HG02973 (cell line): ENCODE data around the gene JMJD8.

Source experiments
- ATAC-seq: cut with Tn5 transposase; IDR thresholded peaks from one replicate; pipeline ENCODE4 v1.9.1; 2021; ENCODE audit warnings: moderate library complexity; ENCODE audit not compliant: unreplicated experiment

The JMJD8 gene

DNA sequence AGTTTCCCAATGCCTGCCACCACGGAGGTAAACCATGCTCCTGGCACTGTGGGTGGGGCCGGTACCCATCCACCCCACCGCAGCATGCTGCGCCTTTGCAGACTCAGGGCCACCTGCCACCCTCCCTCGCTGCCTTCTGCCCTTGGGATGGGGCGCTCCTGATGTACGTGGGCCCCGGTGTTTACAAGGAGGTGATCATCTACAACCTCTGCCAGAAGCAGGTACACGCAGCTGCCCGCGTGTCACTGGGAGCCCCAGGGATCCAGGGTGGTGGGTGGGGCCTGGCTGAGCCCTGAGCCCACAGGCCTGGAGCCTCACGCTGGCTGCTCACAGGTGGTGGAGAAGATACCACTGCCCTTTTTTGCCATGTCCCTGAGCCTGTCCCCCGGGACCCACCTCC lies 17.6 kb downstream of the JMJD8 start:
- ATAC-seq = no peak

GRCh38 chr16:662597-662996 lies 21.5 kb downstream of the JMJD8 start:
- ATAC-seq = no peak

GRCh38 chr16:662095-662494 lies 22.0 kb downstream of the JMJD8 start:
- no peak for ATAC-seq

DNA sequence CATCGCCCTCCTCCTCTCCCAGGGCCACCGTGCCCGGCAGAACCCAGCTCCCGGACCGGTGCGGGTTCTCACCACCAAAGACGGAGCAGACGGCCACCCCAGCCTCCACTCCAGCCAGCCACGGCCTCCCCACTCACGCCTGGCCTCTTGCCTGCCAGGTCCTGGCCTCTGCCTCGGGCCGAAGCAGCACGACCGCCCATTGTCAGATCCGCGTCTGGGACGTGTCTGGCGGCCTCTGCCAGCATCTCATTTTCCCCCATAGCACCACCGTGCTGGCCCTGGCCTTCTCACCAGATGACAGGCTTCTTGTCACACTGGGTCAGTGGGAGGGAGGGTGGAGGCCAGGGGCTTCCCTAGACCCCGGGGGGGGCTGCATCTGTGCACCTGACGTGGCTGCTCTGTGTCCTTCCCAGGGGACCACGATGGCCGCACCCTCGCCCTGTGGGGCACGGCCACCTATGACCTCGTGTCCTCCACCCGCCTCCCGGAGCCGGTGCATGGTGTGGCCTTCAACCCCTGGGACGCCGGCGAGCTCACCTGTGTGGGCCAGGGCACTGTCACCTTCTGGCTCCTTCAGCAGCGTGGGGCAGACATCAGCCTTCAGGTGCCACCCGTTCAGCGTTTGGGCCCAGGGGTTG lies 22.8 kb downstream of the JMJD8 start:
- ATAC-seq = no peak

DNA sequence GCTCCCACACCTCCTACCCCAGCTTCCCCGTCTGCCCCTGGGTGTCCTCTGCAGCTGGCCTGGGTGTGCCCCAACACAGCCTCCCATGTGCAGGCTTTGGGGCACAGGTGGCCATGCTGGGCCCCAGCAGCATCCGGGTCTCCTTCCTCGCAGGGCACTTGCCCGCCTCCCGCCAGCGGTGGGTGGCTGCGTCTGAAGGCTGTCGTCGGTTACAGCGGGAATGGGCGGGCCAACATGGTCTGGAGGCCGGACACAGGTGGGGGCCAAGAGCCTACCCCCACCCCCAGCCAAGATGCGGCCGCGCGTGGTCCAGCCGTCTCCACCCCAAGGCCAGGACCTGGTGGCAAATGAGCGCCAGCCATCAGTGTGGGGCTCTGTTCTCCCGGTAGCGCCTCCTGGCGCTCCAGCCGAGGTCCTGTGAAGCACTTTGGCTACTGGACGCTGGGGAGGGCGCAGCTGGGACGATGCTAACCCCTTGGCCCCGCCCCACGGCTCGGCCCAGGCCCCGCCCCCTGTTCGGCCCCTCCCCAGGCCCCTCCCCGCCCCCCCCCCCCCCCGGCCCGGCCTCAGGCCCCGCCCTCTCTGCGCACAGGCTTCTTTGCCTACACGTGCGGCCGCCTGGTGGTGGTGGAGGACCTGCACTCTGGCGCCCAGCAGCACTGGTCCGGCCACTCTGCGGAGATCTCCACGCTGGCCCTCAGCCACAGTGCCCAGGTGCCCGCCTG lies 23.5 kb downstream of the JMJD8 start:
- ATAC-seq = no peak

- ATAC-seq = no peak
These were observed 24.0 kb downstream of the JMJD8 start for GRCh38 chr16:660132-660458.

- ATAC-seq = no peak
These were observed 24.5 kb downstream of the JMJD8 start for GRCh38 chr16:659618-660017.

- no peak for ATAC-seq
These were observed 25.2 kb downstream of the JMJD8 start for GRCh38 chr16:658679-659571.

DNA sequence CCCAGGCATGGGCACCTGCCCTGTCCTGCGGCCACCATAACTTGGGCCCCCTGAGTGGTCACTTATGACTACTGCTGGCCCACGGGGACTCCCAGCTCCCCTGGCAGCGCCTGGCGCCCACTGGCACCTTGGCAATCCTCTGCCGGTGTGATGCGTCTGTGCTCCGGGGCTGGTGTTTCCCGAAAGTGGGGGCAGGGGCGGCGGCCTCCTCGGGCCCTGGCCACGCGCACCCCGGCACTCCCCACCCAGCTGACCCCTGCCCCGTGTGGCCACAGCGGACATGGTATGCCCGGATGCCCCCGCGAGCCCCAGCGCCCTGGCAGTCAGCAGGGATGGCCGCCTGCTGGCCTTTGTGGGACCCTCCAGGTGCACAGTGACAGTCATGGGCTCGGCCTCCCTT lies 26.6 kb downstream of the JMJD8 start:
- no peak for ATAC-seq

DNA sequence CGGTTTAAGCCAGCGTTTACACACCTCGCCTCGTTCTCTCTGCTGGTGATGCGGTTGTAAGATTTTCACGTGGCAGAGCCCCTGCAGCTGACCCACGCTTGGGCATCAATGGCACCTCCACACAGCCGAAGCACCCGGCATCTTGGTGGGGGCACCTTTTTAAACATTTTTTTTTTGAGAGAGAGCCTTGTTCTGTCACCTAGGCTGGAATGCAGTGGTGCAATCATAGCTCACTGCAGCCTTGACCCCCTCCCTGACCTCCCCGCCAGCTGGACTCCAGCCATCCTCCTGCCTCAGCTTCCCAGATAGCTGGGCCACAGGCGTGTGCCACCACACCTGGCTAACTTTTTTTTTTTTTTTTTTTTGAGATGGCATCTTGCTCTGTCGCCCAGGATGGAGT lies 30.1 kb downstream of the JMJD8 start:
- no peak for ATAC-seq

GRCh38 chr16:652454-653305 lies 31.5 kb downstream of the JMJD8 start:
- no peak for ATAC-seq

GRCh38 chr16:651844-652243 lies 32.3 kb downstream of the JMJD8 start:
- no peak for ATAC-seq

DNA sequence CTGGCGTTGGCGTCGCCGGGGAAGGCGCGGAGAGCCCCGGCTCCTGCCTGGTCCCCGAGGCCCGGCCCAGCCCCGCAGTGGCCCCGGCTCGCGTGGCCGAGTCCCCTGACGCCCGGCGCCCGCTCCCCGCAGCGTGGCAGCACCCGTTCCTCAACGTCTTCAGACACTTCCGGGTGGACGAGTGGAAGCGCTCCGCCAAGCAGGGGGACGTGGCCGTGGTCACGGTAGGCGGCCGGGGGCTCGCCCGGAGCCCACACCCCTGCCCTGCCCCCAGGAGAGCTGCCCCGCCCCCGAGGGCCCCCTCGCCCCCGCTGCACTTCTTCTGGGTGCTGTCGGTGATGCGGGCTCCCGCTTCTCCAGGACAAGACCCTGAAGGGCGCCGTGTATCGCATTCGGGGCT lies 34.5 kb downstream of the JMJD8 start:
- peak; percentile 1 for ATAC-seq

DNA sequence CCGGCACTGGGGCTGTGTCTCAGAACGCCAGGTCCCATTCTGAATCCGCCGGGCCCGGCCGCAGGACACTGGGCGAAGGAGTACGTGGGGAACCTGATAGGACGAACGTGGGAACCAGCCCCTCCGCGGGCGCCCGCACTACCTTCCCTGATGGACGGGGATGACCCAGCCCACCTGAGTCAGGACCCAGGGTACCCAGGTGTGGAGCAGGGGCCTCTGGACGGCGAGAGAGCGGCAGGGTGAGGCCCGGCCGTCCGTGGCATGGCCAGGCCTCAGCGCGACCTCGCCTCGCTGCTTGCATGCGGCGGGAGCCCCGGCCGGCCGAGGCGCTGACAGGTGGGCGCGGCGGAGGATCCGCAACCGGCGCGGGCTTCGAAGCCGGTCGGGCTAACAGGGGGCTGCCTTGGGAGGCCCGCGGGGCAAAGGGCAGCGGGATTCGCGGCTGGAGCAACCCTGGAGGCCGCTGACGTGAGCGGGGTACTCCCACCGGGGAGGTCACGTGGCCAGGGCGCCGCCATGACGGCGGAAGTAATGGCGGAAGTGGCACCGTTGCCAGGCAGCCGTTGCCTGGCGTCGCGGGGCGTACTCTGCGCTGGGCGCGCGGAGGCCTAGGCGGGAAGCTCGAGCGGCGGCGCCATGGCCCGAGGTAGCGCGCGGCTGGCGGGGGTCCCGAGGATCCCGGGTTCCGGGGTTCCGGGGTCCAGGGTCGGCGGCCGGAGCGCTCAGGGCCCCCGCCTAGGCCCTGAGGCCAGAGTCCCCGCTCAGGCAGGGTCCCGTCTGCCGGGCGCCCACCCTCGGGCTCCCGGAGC lies 35.1 kb downstream of the JMJD8 start, which contains the start of gene WDR90:
TSS of gene WDR90 (plus strand) at position 585 of the 809 bp plus-strand sequence. CDS start at position 637, 52 bp downstream.
- ATAC-seq = peak; percentile 52

GRCh38 chr16:648071-648780 lies 35.9 kb downstream of the JMJD8 start:
- no peak for ATAC-seq

- ATAC-seq = no peak
These were observed 36.8 kb downstream of the JMJD8 start for GRCh38 chr16:647173-647902.

- ATAC-seq = no peak
These were observed 37.4 kb downstream of the JMJD8 start for GRCh38 chr16:646679-647172.

DNA sequence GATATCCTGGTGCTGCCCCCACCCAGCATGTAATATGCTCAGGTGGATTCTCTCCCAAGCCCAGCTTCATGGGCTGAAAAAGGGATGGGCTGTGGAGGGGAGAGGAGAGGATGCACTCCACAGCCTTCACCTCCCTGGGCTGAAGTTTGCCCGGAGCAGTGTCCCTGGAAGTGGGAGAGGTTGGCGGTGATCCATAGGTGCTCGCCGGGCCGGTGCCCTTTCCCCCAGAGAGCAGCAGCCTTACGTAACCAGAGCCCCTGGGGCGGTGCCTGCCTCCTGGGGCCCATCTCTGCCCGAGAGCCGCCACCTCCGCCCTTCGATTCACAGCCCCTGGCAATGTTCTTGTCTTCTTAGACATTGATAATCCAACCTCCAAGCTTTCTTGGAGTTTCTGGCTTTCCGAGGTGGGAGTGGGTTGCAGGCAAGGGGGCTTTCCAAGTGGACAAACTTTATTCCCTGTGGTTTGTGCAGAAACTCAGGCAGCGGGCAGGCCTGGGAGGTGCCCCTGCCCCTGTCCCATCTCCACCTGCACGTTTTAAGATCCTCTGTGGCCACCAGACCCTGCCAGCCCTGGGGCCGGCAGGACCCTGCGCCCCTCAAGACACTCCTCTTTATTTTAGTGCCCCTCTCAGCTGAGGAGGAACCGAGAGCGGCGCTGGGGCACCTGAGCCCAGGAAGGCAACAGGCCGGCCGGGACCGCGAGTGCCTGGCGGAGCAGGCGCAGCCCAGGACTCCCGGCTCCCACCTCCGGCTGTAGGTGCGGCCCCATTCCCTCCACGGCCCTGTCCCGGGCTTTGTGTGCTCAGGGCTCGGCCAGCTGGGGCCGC lies 38.1 kb downstream of the JMJD8 start:
- no peak for ATAC-seq
